A549 treated with CORT108297 at 1 μM for 4 hours (cell line): ENCODE results near the gene LITAF. TPM values are rescaled to one million over a fixed set of nuclear protein-coding genes. Genes with fewer than 3 reads are reported as not detected.

ENCODE experiments used
- total RNA-seq: library from RNA; stranded (reverse); fragments of 200-300 nt; extraction: Qiagen RNA extraction; gene quantifications from 5 replicates; pipeline ENCODE4 v1.2.3, GENCODE V29; 2022

The LITAF gene
- 192 to 210 TPM (median 200 TPM) in 5 replicates for total RNA-seq

GRCh38 chr16:11586856-11587642, at the start of gene LITAF:
TSS of gene LITAF (minus strand) at chr16:11586919. CDS start at chr16:11556730, 30,189 bp downstream.

Other genes with a start within 250 kb of the LITAF start
- 25.0 to 36.6 TPM (median 33.5 TPM) in 5 replicates for gene RMI2, start 241.5 kb downstream of the LITAF start, total RNA-seq
- 8.8 to 12.2 TPM (median 11.3 TPM) in 5 replicates for gene SNN, start 81.5 kb upstream of the LITAF start, total RNA-seq
- gene TXNDC11, start 155.9 kb upstream of the LITAF start, total RNA-seq, result 31.6 to 40.5 TPM (median 38.8 TPM) in 5 replicates
- 25.0 to 36.6 TPM (median 25.3 TPM) in 5 replicates for gene ZC3H7A, start 210.3 kb upstream of the LITAF start, total RNA-seq